Suprapubic skin (tissue), 4 donors: ENCODE results near the gene KSR1. TPM values are rescaled to one million over a fixed set of nuclear protein-coding genes. Genes with fewer than 3 reads are reported as not detected.

Experiments
- DNase-seq, 2 donors: peaks; one replicate each; pipeline ENCODE4 v3.0.0-alpha.2; 2019; ENCODE audit warnings: low spot score in 2 of 2
- H3K27ac ChIP-seq: fragments of 200-600 bp; sonication (generic); one replicate; pipeline ENCODE4 v1.5.1; 2019
- H3K27me3 ChIP-seq: fragments of 200-600 bp; sonication (generic); one replicate; pipeline ENCODE4 v1.5.1; 2019
- H3K36me3 ChIP-seq: fragments of 200-600 bp; sonication (generic); one replicate; pipeline ENCODE4 v1.5.1; 2019
- H3K4me1 ChIP-seq: fragments of 200-600 bp; sonication (generic); one replicate; pipeline ENCODE4 v1.5.1; 2019
- H3K4me3 ChIP-seq: fragments of 200-600 bp; sonication (generic); one replicate; pipeline ENCODE4 v1.5.1; 2019; ENCODE audit warnings: mild to moderate bottlenecking
- H3K9me3 ChIP-seq: fragments of 200-600 bp; sonication (generic); one replicate; pipeline ENCODE4 v1.5.1; 2019
- EP300 ChIP-seq: sonication (generic); formaldehyde crosslinking; IDR thresholded peaks from one replicate; pipeline ENCODE4 v1.6.1; 2017; ENCODE audit warnings: antibody characterized with exemption
- POLR2A ChIP-seq, 2 donors: fragments of 450-650 bp; IDR thresholded peaks; one replicate each; pipeline ENCODE4 v1.6.1; 2017; ENCODE audit warnings: antibody characterized with exemption in 2 of 2, mild to moderate bottlenecking in 2 of 2, moderate library complexity in 2 of 2
- POLR2AphosphoS5 ChIP-seq, 3 donors: sonication (generic); formaldehyde crosslinking; IDR thresholded peaks; one replicate each; pipeline ENCODE4 v1.6.1; 2017; ENCODE audit warnings: antibody characterized with exemption in 3 of 3
- WGBS: methylation state at CpG from one replicate; pipeline ENCODE4 v1.1.5; 2018; 5-methylcytosine and 5-hydroxymethylcytosine counted together
- total RNA-seq, 4 donors: library from RNA; depleted of rRNA; stranded (reverse); fragments of >200 nt; gene quantifications; one replicate each; pipeline ENCODE4 v1.1.0, GENCODE V29; 2016
- TF ChIP-seq, protein P1 (sequence below), 2 donors: fragments of 200-600 bp in 1 of 2; fragments of 450-650 bp in 1 of 2; sonication (generic) in 1 of 2; IDR thresholded peaks; one replicate each; pipeline ENCODE4 v1.5.1; 2016 to 2019; ENCODE audit warnings: antibody characterized with exemption in 2 of 2, mild to moderate bottlenecking in 1 of 2, moderate library complexity in 1 of 2

KSR1 gene
- total RNA-seq, 4 donors from 2014 or later: 38.1 to 54.0 (median 49.5) TPM

DNA sequence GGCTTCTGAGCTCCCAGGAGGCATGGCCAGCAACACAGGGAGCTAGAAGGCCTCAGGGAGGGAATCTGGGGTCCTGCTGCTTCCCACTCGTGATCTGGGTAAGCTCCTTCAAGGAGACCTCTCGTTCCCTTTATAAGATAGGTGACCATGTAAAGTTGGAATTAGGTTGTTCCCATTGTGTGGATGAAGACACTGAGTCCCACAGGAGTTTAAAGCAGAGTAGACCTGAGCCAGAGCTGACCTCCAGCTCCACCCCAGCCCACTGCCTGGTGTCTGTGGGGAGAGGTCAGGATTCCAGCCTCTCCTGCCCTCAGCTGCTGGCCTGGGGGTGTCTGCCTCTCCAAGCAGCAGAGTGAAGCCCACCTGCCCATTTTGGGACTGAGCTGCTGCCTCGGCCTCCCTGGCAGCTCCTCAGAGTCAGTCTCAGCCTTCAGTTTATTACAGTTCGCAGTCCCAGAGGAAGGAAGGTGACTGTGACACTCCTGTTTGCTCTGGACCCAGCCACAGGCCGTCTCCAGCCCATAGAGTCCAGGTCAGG is 141.6 kb downstream of the KSR1 start:
- H3K27ac ChIP-seq: no peak overlapping the region
- H3K4me3 ChIP-seq: no peak overlapping the region
- DNase-seq: no peak
- TF ChIP-seq POLR2A (IDR thresholded peaks at IDR 0.05): no peak
- no peak for TF ChIP-seq POLR2AphosphoS5 (IDR thresholded peaks at IDR 0.05)
- TF ChIP-seq, protein P1, sequence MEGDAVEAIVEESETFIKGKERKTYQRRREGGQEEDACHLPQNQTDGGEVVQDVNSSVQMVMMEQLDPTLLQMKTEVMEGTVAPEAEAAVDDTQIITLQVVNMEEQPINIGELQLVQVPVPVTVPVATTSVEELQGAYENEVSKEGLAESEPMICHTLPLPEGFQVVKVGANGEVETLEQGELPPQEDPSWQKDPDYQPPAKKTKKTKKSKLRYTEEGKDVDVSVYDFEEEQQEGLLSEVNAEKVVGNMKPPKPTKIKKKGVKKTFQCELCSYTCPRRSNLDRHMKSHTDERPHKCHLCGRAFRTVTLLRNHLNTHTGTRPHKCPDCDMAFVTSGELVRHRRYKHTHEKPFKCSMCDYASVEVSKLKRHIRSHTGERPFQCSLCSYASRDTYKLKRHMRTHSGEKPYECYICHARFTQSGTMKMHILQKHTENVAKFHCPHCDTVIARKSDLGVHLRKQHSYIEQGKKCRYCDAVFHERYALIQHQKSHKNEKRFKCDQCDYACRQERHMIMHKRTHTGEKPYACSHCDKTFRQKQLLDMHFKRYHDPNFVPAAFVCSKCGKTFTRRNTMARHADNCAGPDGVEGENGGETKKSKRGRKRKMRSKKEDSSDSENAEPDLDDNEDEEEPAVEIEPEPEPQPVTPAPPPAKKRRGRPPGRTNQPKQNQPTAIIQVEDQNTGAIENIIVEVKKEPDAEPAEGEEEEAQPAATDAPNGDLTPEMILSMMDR (IDR thresholded peaks at IDR 0.05): no peak
- TF ChIP-seq EP300: no peak
- peaks cover 52% of the 10 kb centered on the region for H3K36me3 ChIP-seq
- no peaks in the 10 kb centered on the region for H3K9me3 ChIP-seq
- 82% methylated on average over 5 of the region's 5 CpGs for WGBS
- H3K27me3 ChIP-seq: no peaks in the 10 kb centered on the region
- H3K4me1 ChIP-seq: peaks cover 9% of the 10 kb centered on the region

DNA sequence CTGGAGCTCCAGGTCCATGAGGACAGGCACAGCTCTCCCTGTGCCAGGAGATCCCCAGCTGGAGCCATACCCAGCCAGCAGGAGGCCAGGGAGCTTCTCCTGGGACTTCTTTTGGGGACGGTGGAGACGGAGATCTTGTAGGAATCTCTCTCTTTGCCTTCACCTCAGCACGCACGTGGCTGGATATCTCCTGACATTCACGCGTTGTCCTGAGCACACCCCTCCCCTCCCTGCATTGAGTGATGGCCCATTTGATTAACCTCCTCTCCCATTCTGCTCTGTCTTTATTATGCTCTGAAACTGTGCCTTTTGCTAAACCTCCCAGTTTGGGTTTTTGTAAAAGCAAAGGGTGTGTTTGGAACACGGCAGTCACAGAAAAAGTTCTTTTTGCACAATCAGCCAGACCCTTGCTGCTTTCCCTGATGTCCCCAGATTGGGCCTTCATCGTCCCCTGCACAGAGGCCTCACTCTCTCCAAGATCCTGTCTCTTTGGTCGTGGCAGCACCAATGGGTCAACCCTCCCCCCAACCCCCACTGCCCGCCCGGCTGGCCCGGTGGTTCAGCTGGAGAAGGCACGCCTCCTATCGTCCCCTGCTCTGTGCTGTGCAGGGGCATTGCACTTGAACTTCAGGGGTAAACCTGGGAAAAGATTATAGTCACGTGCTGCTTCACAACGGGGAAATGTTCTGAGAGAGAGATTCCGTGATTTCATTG is 142.2 kb downstream of the KSR1 start:
- TF ChIP-seq POLR2AphosphoS5 (IDR thresholded peaks at IDR 0.05): no peak
- no peak for TF ChIP-seq POLR2A (IDR thresholded peaks at IDR 0.05)
- no peak for TF ChIP-seq EP300
- TF ChIP-seq, protein P1 (IDR thresholded peaks at IDR 0.05): no peak
- DNase-seq: no peak
- H3K27me3 ChIP-seq: no peaks in the 10 kb centered on the region
- WGBS: 84% methylated on average over 17 of the region's 17 CpGs
- peaks cover 9% of the 10 kb centered on the region for H3K4me1 ChIP-seq
- no peaks in the 10 kb centered on the region for H3K9me3 ChIP-seq
- H3K4me3 ChIP-seq: no peak overlapping the region
- H3K36me3 ChIP-seq: peaks cover 46% of the 10 kb centered on the region
- H3K27ac ChIP-seq: no peak overlapping the region

DNA sequence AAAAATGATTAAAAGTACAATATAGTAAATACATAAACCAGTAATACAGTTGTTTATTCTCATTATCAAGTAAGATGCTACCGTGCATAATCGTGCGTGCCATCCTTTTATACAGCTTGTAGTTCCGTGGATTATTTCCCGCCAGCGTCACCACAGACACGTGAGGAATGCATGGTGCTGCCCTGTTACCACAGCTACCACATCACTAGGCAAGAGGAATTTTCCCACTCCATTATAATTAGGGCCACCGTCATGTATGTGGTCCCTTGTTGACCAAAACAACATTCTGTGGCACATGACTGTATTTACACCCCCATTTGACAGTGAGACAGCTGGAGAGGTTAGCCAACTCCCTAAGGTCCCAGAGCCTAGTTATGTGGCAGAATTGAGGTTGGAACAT is 144.2 kb downstream of the KSR1 start:
- H3K9me3 ChIP-seq: no peaks in the 10 kb centered on the region
- no peak overlapping the region for H3K27ac ChIP-seq
- WGBS: 85% methylated on average over 8 of the region's 8 CpGs
- TF ChIP-seq POLR2A (IDR thresholded peaks at IDR 0.05): no peak
- TF ChIP-seq, protein P1 (IDR thresholded peaks at IDR 0.05): no peak
- no peak for TF ChIP-seq POLR2AphosphoS5 (IDR thresholded peaks at IDR 0.05)
- no peak for TF ChIP-seq EP300
- DNase-seq: no peak
- H3K4me1 ChIP-seq: peaks cover 9% of the 10 kb centered on the region
- H3K4me3 ChIP-seq: no peak overlapping the region
- no peaks in the 10 kb centered on the region for H3K27me3 ChIP-seq
- H3K36me3 ChIP-seq: peaks cover 41% of the 10 kb centered on the region

DNA sequence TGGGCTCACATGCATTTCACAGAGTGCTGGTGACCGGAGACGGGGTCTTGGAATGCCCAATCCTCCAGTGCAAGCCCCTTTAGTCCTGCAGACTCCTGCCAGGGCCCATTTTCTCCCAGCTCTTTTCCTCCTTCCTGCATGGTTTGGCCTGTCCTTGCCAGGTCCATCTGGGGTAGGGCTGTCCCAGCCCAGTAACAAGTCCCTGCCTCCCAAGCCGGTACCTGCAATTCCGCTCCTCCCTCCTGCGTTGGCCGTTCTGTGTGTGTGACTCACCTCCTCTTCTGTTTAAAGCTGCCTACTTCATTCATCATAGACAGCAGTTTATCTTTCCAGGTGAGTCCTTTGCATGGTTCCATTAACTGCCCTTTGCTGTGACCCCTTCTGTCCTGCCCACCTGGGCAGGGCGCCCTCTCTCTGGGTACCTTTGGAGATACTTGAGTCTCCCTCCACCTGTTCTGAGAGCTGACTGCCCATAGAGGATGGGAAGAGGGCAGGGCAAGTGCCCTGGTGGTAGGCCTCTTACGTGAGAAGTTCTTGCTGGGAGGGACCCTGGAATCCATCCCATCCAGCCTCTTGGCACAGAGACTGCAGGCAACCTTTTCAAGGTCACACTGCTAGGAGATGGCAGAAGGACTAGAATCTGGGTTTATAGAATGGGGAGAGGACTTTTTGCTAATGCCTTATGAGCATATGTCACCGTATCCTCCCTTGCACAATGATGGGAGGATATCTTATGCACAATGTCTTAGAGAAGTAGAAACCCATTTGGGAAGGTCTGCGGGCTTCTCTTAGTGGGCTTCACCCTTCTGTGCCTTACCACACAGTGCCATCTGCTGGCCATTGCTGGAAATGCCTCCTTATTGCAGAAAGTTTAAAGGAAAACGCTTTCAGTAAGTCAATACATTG is 145.1 kb downstream of the KSR1 start:
- H3K27ac ChIP-seq: no peak overlapping the region
- TF ChIP-seq EP300 (no peak), POLR2AphosphoS5 (IDR thresholded peaks at IDR 0.05) (no peak)
- TF ChIP-seq, protein P1 (IDR thresholded peaks at IDR 0.05): peak; percentile 88 to 92
- H3K4me3 ChIP-seq: no peak overlapping the region
- H3K4me1 ChIP-seq: peaks cover 9% of the 10 kb centered on the region
- H3K36me3 ChIP-seq: peaks cover 47% of the 10 kb centered on the region
- 60% methylated on average over 10 of the region's 11 CpGs for WGBS
- DNase-seq: peak; percentile 87 to 88
- H3K9me3 ChIP-seq: no peaks in the 10 kb centered on the region
- no peaks in the 10 kb centered on the region for H3K27me3 ChIP-seq

DNA sequence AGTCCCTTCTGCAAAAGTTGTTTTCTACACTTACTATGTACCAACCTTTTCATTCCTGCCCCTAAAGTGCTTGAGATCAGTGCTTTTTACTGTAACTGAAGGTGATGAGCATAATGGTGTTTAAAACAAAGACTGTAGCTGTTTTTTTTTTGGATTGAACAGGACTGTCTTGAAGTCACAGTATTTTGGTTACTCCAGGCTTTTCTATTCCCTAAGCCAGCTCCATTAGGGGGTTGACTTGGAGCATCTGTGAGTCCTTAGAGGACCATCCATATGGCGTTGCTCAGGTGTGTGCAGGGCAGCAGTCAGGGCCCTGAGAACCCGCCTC is 145.7 kb downstream of the KSR1 start:
- H3K27me3 ChIP-seq: no peaks in the 10 kb centered on the region
- no peaks in the 10 kb centered on the region for H3K9me3 ChIP-seq
- no peak for DNase-seq
- WGBS: 81% methylated on average over 2 of the region's 2 CpGs
- H3K27ac ChIP-seq: no peak overlapping the region
- no peak overlapping the region for H3K4me3 ChIP-seq
- TF ChIP-seq EP300 (no peak), POLR2A (IDR thresholded peaks at IDR 0.05) (no peak), POLR2AphosphoS5 (IDR thresholded peaks at IDR 0.05) (no peak)
- TF ChIP-seq, protein P1 (IDR thresholded peaks at IDR 0.05): no peak
- H3K36me3 ChIP-seq: peaks cover 51% of the 10 kb centered on the region
- peaks cover 9% of the 10 kb centered on the region for H3K4me1 ChIP-seq
